Stimulated activated CD4-positive, alpha-beta T cell treated with anti-CD3 and anti-CD28 coated beads, Interleukin-15, amount 100 ng/mL, for 24 hours (primary cell): Measurements from ENCODE around the gene BCAR3.
"Not testable (repeated sequence)": the region's sequence is repeated elsewhere in the genome, so short reads cannot be mapped to it uniquely, and the experiment has no call there.

Experiments used
- DNase-seq: peaks from one replicate; pipeline ENCODE4 v3.0.0-alpha.2; 2020

The BCAR3 gene

DNA sequence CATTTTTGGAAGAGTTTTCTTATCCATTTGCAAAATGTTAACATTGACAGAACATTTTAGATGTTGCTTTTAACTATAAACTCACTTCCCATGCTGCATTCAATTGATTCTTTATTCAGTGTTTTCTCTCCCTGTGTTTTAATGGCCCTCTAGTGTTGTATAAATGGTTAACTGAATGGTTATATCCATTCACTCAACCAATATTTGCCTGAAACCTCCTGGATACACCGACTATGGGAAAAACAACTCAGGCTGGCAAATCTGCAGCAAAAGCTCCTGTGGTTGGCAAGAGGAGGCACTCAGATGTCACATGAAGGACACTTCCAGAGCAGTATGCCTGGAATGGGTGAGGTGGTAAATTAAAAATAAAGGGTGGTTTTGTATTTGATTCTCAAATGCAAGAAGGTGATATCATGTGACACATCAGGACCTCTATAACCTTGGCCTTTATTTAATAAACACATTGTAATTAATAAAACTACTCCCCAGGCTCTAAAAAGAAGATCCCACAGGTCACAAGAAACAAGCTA, 107.6 kb downstream of the BCAR3 start:
- no peak for DNase-seq

DNA sequence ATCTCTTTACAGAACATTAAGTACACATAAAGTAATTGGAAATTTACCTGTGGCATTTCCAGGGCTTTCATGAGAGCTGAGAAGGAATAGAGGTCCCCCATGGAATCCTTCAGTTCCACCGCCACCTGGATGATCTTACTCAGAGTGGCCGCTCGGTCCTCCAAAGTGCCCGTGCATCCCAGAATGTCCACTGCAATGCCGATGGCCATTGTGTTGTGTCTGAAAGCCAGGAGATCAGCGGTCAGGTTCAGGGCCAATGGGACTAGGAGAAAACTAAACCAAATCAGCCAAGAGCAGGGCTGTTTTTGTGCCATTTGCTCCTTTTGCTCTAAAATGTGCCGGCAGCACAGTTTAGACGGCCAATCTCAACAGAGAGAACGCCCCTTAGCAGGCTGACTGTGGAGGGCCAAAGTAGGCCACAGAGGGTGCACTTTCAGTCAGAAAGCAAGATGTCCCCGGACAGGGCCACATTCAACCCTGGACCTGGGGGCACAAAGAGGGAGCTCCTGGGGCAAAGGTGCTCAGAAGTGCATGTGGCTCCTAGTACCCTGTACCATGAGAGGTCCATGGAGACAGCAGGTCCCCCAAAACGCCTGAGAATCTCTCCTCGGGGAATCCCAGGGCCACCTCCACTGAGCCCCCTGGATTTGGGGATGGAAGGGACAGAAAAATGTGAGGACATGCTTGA, 109.9 kb downstream of the BCAR3 start:
- DNase-seq: no peak

DNA sequence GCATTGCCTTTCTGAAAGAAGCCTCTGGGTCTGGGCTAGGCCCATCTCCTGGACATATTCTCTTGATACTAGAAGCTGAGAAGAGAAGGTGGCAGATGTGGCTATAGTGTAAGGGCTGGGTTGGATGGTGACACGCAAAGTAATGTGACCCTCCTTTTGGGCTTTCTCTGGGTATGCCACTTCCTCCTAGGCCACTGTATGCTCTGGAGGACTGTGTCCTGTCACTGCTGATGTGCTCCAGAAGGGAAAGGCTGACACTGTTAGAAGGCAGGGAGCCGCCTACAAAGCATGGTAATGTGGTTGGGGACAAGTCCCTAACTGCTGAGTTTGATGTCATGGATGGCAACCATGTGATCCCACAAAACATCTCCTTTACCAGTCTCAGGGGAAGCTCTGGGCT, 112.1 kb downstream of the BCAR3 start:
- DNase-seq: no peak

DNA sequence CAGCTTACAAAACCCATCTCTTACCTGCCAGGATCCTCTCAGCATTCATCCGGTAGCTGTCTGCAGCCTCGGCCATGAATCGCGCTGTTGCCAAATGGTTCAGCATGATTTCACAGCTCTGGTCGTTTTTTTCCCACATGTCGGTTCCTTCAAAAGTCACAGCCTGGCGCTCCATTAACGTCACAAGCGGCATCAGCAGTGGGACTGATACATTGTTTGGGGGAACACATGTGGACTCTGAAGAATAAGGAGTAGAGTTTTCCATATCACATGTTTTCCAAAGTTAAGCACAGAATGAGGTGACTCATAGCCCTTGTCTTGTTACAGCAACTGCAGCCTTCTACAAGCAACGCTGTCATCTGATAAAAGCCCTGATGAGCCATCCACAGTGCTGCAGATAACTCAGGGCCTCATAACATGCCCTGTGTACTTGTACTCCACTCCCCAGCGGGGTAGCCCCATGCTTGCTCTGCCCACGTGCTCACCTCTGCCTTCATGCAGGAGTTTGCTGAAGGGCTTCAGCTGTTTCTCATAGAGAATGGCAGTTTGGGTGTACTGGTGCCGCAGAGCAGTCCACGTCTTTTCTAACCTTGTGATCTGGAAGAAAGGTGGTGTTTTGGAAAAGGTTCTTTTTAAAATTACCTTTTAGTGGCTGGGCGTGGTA, 114.2 kb downstream of the BCAR3 start:
- DNase-seq: no peak

DNA sequence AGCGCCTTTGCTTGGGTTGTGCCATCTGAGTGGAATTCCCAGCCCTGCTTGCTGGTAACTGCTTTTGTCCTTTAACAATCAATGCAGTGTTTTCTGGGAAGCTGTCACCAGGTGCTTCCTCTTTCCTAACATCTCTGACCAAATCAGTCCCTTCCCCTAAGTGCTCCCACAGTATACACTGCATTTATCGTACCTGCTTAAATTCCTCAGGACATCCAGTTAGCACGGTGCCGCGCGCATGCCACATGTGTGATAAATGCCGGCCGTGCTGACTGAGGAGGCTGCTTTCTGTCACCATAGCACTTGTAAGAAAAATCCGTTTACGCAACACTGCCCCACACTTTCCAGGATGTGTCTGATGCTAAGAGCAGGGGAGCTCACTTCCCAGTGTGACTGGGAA, 115.4 kb downstream of the BCAR3 start:
- no peak for DNase-seq

DNA sequence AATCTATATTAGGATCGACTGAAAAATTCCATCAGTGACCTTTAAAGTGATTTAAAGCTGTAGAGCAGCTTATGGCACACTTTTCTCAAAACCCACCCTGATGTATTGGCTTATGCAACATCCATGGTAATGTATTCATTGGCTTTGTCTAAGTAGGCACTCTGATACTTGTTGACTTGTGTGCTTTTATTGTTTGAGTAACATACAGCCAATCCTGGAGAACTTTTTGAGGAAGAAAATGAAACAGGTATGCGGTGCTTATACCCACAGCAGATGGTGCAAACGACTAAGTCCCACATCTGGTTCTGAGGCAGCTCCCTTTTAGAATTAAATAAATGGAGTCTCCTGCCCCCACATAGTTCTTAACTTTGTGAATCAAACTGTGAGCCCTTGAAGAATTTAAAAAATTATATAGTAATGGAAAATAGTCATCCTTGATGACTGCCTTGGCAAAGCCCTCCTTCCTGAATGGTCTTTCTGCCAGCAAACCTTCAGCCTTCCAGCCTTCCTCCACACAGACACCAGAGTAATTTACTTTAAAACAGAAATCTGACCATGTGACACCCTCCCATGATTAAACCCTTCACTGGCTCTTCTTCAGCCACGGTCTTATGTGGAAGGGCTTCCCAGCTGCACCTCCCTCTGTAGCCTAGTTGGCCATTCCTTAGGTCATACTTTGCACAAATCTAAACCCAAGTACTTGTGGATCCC, 116.0 kb downstream of the BCAR3 start:
- no peak for DNase-seq

DNA sequence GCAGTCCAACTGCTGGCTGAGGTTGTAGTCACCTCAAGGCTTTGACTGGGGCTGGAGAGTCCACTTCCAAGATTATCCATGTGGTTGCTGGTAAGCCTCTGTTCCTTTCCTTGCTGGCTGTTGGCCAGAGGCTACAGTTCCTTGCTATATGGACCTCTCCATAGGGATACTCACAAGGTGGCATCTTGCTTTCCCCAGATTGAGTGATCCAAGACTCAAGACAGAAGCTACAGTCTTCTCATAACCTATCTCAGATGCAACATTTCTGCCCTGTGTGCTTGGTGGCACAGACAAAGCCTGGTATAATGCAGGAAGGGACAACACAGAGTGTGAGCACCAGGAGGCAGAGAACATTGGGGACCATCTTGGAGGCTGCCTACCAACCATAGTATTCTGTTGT, 121.9 kb downstream of the BCAR3 start:
- DNase-seq: no peak

DNA sequence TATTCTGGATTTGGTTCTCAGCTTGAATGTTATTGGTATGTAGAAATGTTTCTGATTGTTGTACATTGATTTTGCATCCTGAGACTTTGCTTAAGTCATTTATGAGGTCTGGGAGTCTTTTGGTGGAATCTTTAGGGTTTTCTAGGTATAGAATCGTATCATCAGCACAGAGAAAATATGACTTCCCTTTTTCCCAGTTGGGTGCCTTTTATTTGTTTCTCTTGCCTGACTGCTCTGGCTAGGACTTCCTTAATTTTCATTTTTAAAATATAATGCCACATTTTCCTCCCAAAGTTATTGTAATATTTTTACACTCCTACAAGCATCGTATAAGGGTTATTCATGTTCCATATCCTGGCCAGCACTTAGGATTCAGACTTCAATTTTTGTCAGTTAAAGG, 122.6 kb downstream of the BCAR3 start:
- no peak for DNase-seq

DNA sequence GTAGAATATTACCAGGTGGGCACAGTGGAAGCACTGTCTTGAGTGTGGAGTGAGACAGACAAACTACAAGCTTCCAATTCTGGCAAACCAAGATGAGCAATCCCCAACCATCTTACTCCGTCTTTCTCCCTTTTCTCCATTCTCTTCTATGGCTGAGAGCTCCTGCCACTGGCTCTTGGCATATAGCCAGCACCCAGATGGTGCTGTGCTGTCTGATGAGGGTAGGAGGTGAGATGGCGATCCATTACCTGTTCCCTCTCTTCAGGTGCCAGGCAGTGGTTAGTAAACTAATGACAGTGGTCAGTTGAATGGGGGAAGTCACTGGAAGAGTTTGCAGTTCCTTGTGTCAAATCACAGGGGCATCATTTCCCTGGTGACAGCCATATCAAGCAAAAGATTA, 125.3 kb downstream of the BCAR3 start:
- no peak for DNase-seq

DNA sequence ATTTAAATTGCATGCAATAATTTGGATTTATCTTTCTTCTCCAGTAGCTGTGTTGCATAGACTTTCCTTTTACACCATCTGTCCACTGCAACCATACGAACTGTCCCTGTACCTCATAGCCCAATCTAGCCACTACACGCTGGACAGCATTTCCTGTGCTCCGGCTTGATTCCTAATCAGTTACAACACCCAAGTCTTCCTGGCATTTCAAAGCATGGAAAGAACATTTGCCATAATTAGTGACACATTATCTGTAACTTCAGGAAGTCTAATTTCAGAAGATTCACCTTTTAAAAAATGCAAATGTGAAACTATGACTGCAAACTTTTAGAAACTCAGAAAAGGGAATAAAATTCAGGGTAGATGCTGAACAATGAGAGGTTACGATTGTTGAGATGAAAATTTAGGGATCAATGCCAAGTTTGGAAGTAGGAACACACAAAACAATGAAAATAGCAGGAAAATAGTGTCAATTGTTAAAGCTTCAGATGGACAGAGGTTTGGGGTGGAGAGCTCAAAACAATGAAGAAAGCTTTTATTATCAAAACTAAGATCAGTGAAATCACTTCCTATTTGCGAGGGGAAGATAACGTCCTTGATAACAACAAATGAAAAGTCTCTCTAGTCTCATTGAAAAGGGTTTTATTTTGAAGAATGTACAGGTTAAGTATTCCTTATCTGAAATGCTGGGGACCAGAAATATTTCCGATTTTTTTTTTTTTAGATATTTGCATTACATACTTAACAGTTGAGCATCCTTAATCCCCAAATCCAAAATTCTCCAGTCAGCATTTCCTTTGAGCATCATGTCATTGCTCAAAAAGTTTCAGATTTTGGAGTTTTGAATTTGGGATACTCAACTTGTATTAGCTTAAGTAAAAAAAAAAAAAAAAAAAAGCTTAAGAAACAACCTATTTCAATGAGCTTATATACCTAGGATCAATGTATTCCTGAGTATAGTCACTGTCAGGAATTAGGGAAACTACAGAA, 126.5 kb downstream of the BCAR3 start:
- DNase-seq: no peak

DNA sequence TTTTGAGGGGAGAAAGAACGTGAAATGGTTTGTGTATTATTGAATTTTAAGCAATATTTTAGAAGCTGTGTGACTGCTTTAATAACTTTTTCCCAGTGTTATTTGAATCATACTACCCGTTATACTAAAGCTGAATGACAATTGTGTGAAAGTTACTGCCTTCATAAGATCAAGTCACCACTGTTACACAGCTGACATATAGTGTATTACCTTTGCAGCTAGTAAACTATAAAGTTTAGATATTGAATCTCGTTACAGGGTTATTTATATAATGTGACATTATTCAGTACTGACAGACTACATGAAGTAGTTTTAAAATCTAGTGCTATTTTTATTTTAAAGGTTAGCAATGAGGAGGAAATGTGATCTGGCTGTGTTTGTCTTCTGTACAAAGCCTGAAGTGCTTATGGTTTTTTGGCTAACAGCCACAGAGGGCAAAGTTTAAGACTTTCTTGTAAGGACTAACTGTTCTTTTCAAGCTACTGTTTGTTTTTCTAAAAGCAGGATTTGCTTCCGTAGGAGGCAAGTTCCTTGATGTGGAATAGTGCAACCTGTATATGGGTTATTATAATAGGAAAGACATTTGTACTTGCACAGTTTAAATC, 127.6 kb downstream of the BCAR3 start:
- DNase-seq: not testable (repeated sequence)

DNA sequence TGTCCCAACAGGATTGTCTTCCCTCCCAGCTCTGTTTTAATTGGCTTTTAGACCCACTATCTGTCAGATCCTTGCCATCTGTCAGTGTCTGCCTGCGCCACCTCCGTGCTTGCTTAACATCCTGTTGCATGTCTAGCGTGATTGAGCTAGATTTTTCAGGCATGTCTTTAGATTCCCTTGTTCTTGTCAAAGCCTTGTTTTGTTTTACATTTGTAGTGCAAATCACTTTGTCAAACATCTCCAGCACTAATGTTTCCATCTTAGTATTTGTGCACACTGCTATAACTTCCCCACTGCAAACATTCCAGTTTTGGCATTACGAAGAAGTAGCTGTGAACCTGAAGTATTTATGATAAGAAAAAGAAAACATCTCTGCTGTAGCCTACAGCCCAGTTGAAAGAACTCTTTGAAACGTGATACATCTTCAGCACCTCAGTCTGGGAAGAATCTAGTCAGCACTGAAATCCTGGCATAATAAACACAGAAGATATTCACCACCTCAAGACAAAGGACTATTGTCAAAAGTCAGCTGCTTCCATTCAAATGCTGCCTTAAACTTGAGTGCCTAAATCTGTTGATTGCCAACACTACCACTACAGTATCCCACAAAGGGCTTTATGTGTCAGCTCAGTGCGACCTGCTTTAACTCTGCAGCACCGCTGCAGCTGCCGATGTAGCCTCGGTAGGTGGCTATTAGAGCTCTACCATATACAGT, 128.7 kb downstream of the BCAR3 start:
- DNase-seq: no peak

DNA sequence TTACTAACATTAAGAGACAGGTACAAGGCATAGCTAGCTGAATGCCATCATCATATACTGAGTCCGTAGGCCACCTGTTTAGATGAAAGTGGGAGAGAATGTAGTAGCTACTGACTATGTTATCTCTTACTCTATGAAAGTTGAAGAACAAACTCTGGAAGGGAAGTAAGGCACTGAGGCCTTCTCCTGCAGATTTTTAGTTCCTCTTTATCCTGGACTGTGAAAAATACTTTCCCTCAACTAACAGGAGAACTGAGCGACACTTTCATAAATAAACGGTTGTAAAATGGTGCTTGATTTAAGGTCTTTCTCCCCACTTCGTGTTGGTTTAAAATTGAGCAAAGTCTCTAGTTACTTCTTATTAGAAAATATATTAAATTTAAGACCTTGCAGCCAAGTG, 131.8 kb downstream of the BCAR3 start:
- no peak for DNase-seq

DNA sequence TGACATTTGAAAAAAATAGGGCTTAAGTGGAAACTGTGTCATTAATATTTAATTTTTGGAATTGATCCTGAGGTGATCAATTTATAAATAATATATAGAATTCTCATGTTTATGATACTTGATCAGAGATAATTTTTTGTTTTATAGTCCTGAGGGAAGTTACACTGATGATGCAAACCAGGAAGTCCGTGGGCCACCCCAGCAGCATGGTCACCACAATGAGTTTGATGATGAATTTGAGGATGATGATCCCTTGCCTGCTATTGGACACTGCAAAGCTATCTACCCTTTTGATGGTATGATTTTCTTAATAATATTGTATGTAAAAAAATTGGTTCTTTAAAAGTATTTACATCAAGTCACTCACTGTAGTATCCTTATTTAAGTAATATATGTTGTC, 132.5 kb downstream of the BCAR3 start:
- DNase-seq: no peak

DNA sequence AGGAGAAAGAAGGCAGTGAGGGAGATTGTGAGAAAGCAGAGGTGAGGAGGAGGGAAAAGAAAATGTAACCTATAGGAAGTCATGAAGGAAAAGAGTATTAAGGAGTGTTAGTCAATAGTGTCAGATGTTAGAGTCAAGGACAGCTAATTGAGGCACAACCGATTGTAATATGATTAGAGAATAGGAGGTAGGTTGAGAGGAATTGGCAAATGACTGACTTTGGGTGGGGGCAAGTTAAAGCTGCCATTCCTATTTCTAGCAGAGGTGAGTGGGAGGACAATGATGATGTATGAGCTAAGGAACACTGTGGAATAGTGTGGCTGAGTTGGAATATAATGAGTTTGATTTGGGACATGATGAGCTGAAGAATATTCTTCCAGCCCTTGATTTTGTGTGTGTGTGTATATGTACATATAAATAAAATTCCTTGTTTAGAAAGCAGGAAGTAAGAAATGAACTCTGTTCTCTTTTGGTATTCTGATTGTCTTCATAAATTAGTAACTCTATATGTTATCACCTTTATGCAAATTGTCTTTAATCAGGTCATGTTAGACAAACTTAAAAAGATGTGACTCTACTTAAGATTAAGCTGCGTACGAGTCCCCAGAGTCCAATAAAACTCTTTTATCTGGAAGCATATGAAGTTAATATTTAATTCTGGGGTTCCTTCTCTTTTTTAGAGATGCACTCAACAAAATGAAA, 135.3 kb downstream of the BCAR3 start:
- no peak for DNase-seq

DNA sequence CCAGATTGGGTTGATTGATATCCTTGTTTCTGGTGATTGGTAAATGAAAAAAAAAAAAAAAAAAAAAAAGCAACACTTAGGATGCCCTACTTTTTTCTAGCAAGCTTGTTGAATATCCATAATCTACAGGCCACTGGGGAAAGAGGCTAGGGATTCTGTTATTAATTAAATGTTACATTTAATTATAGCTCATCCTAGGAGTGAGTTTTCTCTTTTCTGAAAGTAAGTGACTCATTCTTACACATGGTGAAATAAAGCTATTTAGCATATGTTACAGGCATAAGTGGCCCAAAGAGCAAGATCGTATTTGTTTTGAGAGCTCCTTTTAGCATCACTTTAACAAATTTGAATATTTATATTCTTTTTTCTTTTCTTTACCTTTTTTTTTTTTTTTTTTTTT, 139.2 kb downstream of the BCAR3 start:
- no peak for DNase-seq

DNA sequence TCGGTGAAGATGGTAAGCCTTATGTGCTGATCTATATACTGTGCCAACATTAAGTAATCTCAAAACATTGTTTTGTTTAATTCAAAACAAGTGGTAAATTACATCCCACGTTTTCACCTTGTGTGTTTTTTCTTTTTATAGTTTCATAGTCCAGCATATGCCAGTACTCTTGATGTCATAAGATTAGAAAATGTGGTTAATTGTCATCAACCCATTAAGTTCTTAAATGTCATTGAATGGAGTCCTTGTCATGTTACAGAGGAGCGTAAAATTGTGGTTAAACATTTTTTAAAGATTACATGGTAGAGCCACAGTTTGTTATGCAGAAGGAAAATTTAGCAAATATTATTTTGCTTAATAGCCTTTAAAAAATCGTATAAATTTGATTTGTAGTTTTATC, 140.6 kb downstream of the BCAR3 start:
- DNase-seq: no peak

DNA sequence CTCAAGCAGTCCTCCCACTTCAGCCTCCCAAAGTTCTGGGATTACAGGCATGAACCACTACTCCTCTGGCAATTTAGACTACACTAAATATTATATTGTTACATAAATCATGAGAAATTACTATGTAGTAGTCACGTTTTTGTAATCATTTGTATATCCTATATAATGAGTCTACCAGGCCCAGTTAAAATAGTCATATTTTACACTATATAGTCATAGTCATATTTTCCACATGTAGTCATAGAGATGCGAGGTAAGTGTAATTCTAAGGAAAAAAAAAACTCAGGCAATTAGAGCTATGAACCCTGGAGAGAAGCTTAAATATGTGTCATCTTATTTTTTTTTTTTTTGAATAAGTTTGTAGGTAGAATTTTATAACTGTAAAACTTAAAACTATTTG, 143.7 kb downstream of the BCAR3 start:
- DNase-seq: no peak

DNA sequence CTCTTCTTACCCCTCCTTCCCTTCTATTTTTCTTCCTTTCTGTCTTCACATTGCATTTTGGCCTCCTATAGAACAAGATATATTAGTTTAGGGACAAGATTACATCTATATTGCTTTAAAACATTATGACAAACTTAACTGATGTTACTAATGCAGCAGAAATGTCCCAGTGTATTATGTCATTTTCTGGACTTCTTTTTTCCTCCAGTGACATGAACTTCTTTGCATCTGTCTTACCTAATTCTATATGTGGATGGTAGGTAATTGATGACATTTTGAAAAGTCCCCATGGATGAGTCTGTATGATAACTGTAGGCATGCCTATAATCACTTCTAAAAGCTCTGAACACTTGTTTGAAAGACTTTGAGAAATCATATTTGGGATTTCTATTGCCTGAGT, 144.2 kb downstream of the BCAR3 start:
- no peak for DNase-seq

DNA sequence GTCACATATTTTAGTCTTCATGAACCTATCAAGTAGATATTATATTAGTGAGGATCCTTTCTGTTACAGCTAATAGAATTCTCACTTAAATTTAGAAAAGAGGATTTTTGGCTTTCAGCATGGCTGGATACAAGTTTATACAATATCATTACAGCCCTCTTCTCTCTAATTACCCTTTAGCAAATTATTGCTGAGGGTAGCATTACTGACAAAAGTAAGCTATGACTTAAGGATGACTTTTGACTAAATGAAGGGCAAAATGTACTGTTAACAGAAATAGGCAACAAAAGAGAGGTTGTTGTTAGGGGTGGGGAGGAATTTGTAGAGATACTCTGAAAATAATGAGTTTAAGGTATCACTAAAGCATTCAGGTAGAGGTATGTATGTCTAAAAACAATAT, 148.0 kb downstream of the BCAR3 start:
- DNase-seq: no peak

DNA sequence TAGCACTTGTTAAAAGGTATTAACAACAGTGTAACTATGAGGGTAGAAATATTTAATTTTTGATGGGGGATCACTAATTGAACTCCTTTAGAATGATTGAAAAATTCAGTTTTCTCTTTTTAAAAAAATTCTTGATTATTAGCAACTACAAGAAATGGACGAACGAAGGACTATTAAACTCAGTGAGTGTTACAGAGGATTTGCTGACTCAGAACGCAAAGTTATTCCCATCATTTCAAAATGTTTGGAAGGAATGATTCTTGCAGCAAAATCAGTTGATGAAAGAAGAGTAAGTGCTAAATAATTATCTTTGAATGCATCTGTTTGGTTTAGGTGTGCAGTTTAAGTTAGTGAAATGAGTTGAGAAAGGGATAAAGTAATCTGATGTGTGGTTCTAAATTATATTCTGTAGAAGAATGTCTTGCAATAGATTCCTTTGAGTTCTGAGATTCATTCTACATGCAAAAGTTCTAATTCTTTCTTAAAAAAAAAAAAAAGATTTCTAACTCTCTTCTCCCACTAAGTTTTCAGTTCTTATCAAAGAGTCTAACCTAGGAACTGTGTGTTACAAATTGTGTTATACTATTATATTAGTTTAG, 148.8 kb downstream of the BCAR3 start:
- no peak for DNase-seq
